ENCODE measurements around the gene TRIM45.

- no peak for TF ChIP-seq SP1 (IDR thresholded peaks at IDR 0.05)
- no peak for TF ChIP-seq LEF1 (IDR thresholded peaks at IDR 0.05; ENCODE audit: borderline replicate concordance)
- no peak for TF ChIP-seq SUZ12 (IDR thresholded peaks at IDR 0.05)
- TF ChIP-seq ZNF384 (IDR thresholded peaks at IDR 0.05), result no peak
These were observed 24.6 kb downstream of the TRIM45 start for GRCh38 chr1:117096951-117097408.

Data from HEK293T (cell line).